B cell (primary cell): ENCODE measurements around the gene TAS1R2.

Source experiments
- EZH2 ChIP-seq: IDR thresholded peaks from 2 replicates; pipeline ENCODE4 v1.6.1; 2012; ENCODE audit warnings: borderline replicate concordance, low read depth, mild to moderate bottlenecking, moderate library complexity, low read length; ENCODE audit not compliant: insufficient read depth, poor library complexity, severe bottlenecking
- TF ChIP-seq, protein P1 (sequence below): fragments of 200-600 bp; IDR thresholded peaks from one replicate; pipeline ENCODE4 v1.8.0; 2022; ENCODE audit warnings: antibody characterized with exemption, mild to moderate bottlenecking

DNA sequence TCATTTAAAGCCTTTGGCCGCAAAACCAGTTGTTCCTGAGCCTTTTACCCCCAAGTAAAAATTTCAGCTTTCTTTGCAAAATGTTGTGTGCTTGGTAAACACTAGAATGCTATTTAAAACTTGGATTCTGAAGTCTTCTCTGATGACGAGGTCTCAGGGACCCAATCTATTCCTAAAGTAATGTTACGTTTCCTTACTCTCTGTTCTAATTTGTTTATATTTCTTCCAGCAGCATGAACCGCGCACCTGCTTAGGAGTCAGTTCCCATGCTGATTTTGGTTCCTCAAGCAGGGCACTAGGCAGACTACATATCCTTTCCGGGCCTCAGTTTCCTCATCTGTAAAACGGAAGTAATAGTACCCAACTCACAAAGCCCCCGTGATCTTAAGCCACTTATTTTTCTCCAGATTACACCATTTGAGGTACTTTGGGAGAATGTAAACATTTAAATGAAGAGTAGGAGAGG, 43.9 kb upstream of the TAS1R2 start:
- TF ChIP-seq, protein P1, sequence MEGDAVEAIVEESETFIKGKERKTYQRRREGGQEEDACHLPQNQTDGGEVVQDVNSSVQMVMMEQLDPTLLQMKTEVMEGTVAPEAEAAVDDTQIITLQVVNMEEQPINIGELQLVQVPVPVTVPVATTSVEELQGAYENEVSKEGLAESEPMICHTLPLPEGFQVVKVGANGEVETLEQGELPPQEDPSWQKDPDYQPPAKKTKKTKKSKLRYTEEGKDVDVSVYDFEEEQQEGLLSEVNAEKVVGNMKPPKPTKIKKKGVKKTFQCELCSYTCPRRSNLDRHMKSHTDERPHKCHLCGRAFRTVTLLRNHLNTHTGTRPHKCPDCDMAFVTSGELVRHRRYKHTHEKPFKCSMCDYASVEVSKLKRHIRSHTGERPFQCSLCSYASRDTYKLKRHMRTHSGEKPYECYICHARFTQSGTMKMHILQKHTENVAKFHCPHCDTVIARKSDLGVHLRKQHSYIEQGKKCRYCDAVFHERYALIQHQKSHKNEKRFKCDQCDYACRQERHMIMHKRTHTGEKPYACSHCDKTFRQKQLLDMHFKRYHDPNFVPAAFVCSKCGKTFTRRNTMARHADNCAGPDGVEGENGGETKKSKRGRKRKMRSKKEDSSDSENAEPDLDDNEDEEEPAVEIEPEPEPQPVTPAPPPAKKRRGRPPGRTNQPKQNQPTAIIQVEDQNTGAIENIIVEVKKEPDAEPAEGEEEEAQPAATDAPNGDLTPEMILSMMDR: no peak
- TF ChIP-seq EZH2: no peak
